ENCODE measurements around the gene ZNF107. TPM values are rescaled to one million over a fixed set of nuclear protein-coding genes. Genes with fewer than 3 reads are reported as not detected.

ZNF107 gene
- total RNA-seq, 2 experiments from 2014 or later, result 12.4 TPM

GRCh38 chr7:64621656-64622055, 44.3 kb upstream of the ZNF107 start:
- ChIA-PET POLR2A (interaction anchor here (0.6 kb wide), 1 partner anchor 42 kb away, joined by 5 read pairs; no protein-coding TSS in a partner anchor), CTCF (no interaction called here)
- no peaks in the 10 kb centered on the region for H3K36me3 Mint-ChIP-seq (ENCODE audit: low read depth)
- H3K36me3 ChIP-seq (ENCODE audit: insufficient read depth, low read length), result no peaks in the 10 kb centered on the region
- H3K4me1 ChIP-seq (ENCODE audit: insufficient read depth, low read length), result no peaks in the 10 kb centered on the region
- ATAC-seq (ENCODE audit: poor library complexity) (no peak), DNase-seq (no peak)
- H3K9me3 Mint-ChIP-seq, result no peaks in the 10 kb centered on the region
- H3K9me3 ChIP-seq (ENCODE audit: control insufficient read depth in 1 of 2, insufficient read depth in 1 of 2, low read length in 2 of 2), result peaks cover 11 to 21% of the 10 kb centered on the region in 2 experiments
- H3K4me1 Mint-ChIP-seq (ENCODE audit: low read depth), result no peaks in the 10 kb centered on the region
- TF ChIP-seq CTCF (IDR thresholded peaks at IDR 0.05), result no peak
- no peak overlapping the region for H3K4me3 Mint-ChIP-seq
- H3K27me3 ChIP-seq (ENCODE audit: control insufficient read depth in 1 of 2, insufficient read depth in 2 of 2, low read length in 2 of 2), result no peaks in the 10 kb centered on the region
- no peak overlapping the region for H3K27ac Mint-ChIP-seq
- H3K27ac ChIP-seq (ENCODE audit: low read depth in 1 of 2, low read length in 2 of 2), result no peak overlapping the region
- no peak overlapping the region for H3K4me3 ChIP-seq (ENCODE audit: low read length)
- intact Hi-C loops (cut with DNase I, micrococcal nuclease), result no loop called here
- H3K27me3 Mint-ChIP-seq, result no peaks in the 10 kb centered on the region

- DNase-seq (peak in 3 of 14 experiments; percentile 36 to 60 (median 55)), ATAC-seq (ENCODE audit: poor library complexity) (no peak)
- ChIA-PET CTCF (no interaction called here), POLR2A (no interaction called here)
- Mint-ChIP-seq H3K27me3 (no peaks in the 10 kb centered on the region), H3K27ac (no peak overlapping the region), H3K9me3 (no peaks in the 10 kb centered on the region), H3K36me3 (ENCODE audit: low read depth) (no peaks in the 10 kb centered on the region), H3K4me1 (ENCODE audit: low read depth) (no peaks in the 10 kb centered on the region), H3K4me3 (no peak overlapping the region)
- H3K4me1 ChIP-seq (ENCODE audit: insufficient read depth, low read length), result no peaks in the 10 kb centered on the region
- H3K4me3 ChIP-seq (ENCODE audit: low read length), result no peak overlapping the region
- H3K27ac ChIP-seq (ENCODE audit: low read depth in 1 of 2, low read length in 2 of 2), result no peak overlapping the region
- no peaks in the 10 kb centered on the region for H3K36me3 ChIP-seq (ENCODE audit: insufficient read depth, low read length)
- peaks cover 6 to 11% of the 10 kb centered on the region in 2 experiments for H3K9me3 ChIP-seq (ENCODE audit: control insufficient read depth in 1 of 2, insufficient read depth in 1 of 2, low read length in 2 of 2)
- no peaks in the 10 kb centered on the region for H3K27me3 ChIP-seq (ENCODE audit: control insufficient read depth in 1 of 2, insufficient read depth in 2 of 2, low read length in 2 of 2)
- intact Hi-C loops (cut with DNase I, micrococcal nuclease), result no loop called here
- TF ChIP-seq CTCF (IDR thresholded peaks at IDR 0.05), result peak; percentile 88
Measured at GRCh38 chr7:64625114-64626082, 40.5 kb upstream of the ZNF107 start.

DNA sequence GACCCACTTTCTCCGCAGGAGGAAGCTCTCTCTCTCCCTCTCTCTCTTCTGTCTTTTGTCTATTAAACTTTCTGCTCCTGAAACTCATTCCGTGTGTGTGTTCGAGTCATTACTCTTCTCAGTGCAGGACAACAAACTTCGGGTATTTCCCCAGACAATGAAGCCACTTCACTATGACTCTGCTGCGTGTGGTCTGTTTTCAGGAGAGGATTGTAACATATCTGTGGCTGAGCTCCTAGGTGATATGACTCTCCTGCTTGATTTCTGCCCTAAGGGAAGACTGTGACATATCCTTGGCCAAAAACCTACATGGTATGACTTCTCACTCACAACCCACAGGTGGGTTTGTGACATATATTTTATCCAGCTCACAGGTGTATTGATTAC, 39.9 kb upstream of the ZNF107 start:
- no peaks in the 10 kb centered on the region for H3K4me1 Mint-ChIP-seq (ENCODE audit: low read depth)
- ATAC-seq (ENCODE audit: poor library complexity) (no peak), DNase-seq (no peak)
- ChIA-PET POLR2A (no interaction called here), CTCF (no interaction called here)
- H3K4me3 Mint-ChIP-seq, result no peak overlapping the region
- Histone ChIP-seq H3K27ac (ENCODE audit: low read depth in 1 of 2, low read length in 2 of 2) (no peak overlapping the region), H3K9me3 (ENCODE audit: control insufficient read depth in 1 of 2, insufficient read depth in 1 of 2, low read length in 2 of 2) (peaks cover 4 to 5% of the 10 kb centered on the region in 2 experiments), H3K4me1 (ENCODE audit: insufficient read depth, low read length) (no peaks in the 10 kb centered on the region), H3K36me3 (ENCODE audit: insufficient read depth, low read length) (no peaks in the 10 kb centered on the region), H3K4me3 (ENCODE audit: low read length) (no peak overlapping the region), H3K27me3 (ENCODE audit: control insufficient read depth in 1 of 2, insufficient read depth in 2 of 2, low read length in 2 of 2) (no peaks in the 10 kb centered on the region)
- H3K27ac Mint-ChIP-seq, result no peak overlapping the region
- no peaks in the 10 kb centered on the region for H3K27me3 Mint-ChIP-seq
- TF ChIP-seq CTCF (IDR thresholded peaks at IDR 0.05), result no peak
- intact Hi-C loops (cut with DNase I, micrococcal nuclease), result no loop called here
- H3K9me3 Mint-ChIP-seq, result no peaks in the 10 kb centered on the region
- H3K36me3 Mint-ChIP-seq (ENCODE audit: low read depth), result no peaks in the 10 kb centered on the region
